Mesothelial cell of epicardium (in vitro differentiated cells): ENCODE results near the gene FGF18. TPM values are rescaled to one million over a fixed set of nuclear protein-coding genes. Genes with fewer than 3 reads are reported as not detected.

Experiments used
- DNase-seq, 2 experiments: peaks; one replicate each; pipeline ENCODE4 v3.0.0; 2021; ENCODE audit warnings: low spot score in 2 of 2; ENCODE audit not compliant: unreplicated experiment in 2 of 2
- H3K27ac Mint-ChIP-seq: 2 replicates; pipeline ENCODE4 v1.8.0; 2021; ENCODE audit warnings: mixed read lengths
- H3K27me3 Mint-ChIP-seq: 2 replicates; pipeline ENCODE4 v1.8.0; 2021; ENCODE audit warnings: low read depth, mixed read lengths
- H3K36me3 Mint-ChIP-seq: 2 replicates; pipeline ENCODE4 v1.8.0; 2021; ENCODE audit warnings: mixed read lengths
- H3K4me1 Mint-ChIP-seq: 2 replicates; pipeline ENCODE4 v1.8.0; 2021; ENCODE audit warnings: mixed read lengths
- H3K4me3 Mint-ChIP-seq: 2 replicates; pipeline ENCODE4 v1.8.0; 2021; ENCODE audit warnings: mild to moderate bottlenecking, moderate library complexity, mixed read lengths
- H3K9me3 Mint-ChIP-seq: 2 replicates; pipeline ENCODE4 v1.8.0; 2021; ENCODE audit warnings: mixed read lengths
- CTCF ChIP-seq: fragments of 200-600 bp; sonication (generic); IDR thresholded peaks from one replicate; pipeline ENCODE4 v1.5.0; 2021; ENCODE audit warnings: antibody characterized with exemption; ENCODE audit not compliant: unreplicated experiment
- total RNA-seq: library from RNA; stranded (reverse); gene quantifications from 3 replicates; pipeline ENCODE4 v1.2.1, GENCODE V29; 2021

The FGF18 gene
- total RNA-seq, 1 donor from 2014 or later, result 10.2 TPM

GRCh38 chr5:171386006-171386671, 33.3 kb upstream of the FGF18 start:
- Mint-ChIP-seq H3K27ac (no peak overlapping the region), H3K27me3 (no peaks in the 10 kb centered on the region), H3K4me1 (peaks cover 25% of the 10 kb centered on the region), H3K9me3 (no peaks in the 10 kb centered on the region), H3K4me3 (no peak overlapping the region), H3K36me3 (peaks cover 3% of the 10 kb centered on the region)
- DNase-seq, result peak in 1 of 2 experiments; percentile 14
- TF ChIP-seq CTCF, result no peak

GRCh38 chr5:171386861-171387344, 32.5 kb upstream of the FGF18 start:
- Mint-ChIP-seq H3K27ac (peak overlapping the region; percentile 99), H3K36me3 (peaks cover 7% of the 10 kb centered on the region), H3K4me3 (peak overlapping the region; percentile 95), H3K27me3 (no peaks in the 10 kb centered on the region), H3K9me3 (no peaks in the 10 kb centered on the region), H3K4me1 (peaks cover 30% of the 10 kb centered on the region)
- no peak for TF ChIP-seq CTCF
- peak in 1 of 2 experiments; percentile 43 for DNase-seq

GRCh38 chr5:171387345-171387969, 32.0 kb upstream of the FGF18 start, which contains the start of gene NPM1:
NPM1 (plus strand) TSS chr5:171387849; CDS start chr5:171387949, 100 bp downstream.
- Mint-ChIP-seq H3K4me1 (peaks cover 30% of the 10 kb centered on the region), H3K27me3 (no peaks in the 10 kb centered on the region), H3K36me3 (peaks cover 8% of the 10 kb centered on the region), H3K27ac (peak within 1 kb of the TSS; percentile 99), H3K4me3 (peak within 1 kb of the TSS; percentile 95), H3K9me3 (no peaks in the 10 kb centered on the region)
- DNase-seq, result peak; percentile 98
- no peak for TF ChIP-seq CTCF

GRCh38 chr5:171387970-171388815, 31.3 kb upstream of the FGF18 start:
- Mint-ChIP-seq H3K9me3 (no peaks in the 10 kb centered on the region), H3K27me3 (no peaks in the 10 kb centered on the region), H3K4me3 (peak overlapping the region; percentile 95), H3K4me1 (peaks cover 37% of the 10 kb centered on the region), H3K27ac (peak overlapping the region; percentile 99), H3K36me3 (peaks cover 14% of the 10 kb centered on the region)
- TF ChIP-seq CTCF, result no peak
- peak; percentile 56 to 71 for DNase-seq

GRCh38 chr5:171388816-171389168, 30.7 kb upstream of the FGF18 start:
- H3K9me3 Mint-ChIP-seq, result no peaks in the 10 kb centered on the region
- no peaks in the 10 kb centered on the region for H3K27me3 Mint-ChIP-seq
- H3K27ac Mint-ChIP-seq, result peak overlapping the region; percentile 99
- TF ChIP-seq CTCF, result no peak
- peaks cover 37% of the 10 kb centered on the region for H3K4me1 Mint-ChIP-seq
- DNase-seq, result peak in 1 of 2 experiments; percentile 37
- H3K4me3 Mint-ChIP-seq, result peak overlapping the region; percentile 95
- H3K36me3 Mint-ChIP-seq, result peaks cover 18% of the 10 kb centered on the region
